ENCODE data around the gene MAN2A1.

- TF ChIP-seq POLR2AphosphoS5 (IDR thresholded peaks at IDR 0.05; ENCODE audit: low read depth, low read length) (no peak), POLR2A (IDR thresholded peaks at IDR 0.05; ENCODE audit: low read depth, low read length) (no peak), TAF1 (IDR thresholded peaks at IDR 0.05; ENCODE audit: low read depth, low read length) (no peak), PAX5 (IDR thresholded peaks at IDR 0.05; ENCODE audit: insufficient read depth, low read length, severe bottlenecking) (no peak)
These were observed 208.8 kb downstream of the MAN2A1 start for GRCh38 chr5:109898269-109899162.

Measured in GM12891 (cell line).